ENCODE results near the gene WT1. TPM values are rescaled to one million over a fixed set of nuclear protein-coding genes. Genes with fewer than 3 reads are reported as not detected.

Gene WT1
- polyA plus RNA-seq, 3 donors = 0.28 to 27.1 (median 14.5) TPM

GRCh38 chr11:32440312-32440908, 5.1 kb upstream of the WT1 start:
- 28 to 47% (median 33%) methylated on average over 6 of the region's 6 CpGs for WGBS, 3 donors
- H3K27ac ChIP-seq (ENCODE audit: low read depth, low read length) = no peak overlapping the region

GRCh38 chr11:32439501-32440210, 4.3 kb upstream of the WT1 start:
- H3K27ac ChIP-seq (ENCODE audit: low read depth, low read length) = no peak overlapping the region
- WGBS, 3 donors = 16 to 32% (median 28%) methylated on average over 21 of the region's 21 CpGs

- no peak overlapping the region for H3K27ac ChIP-seq (ENCODE audit: low read depth, low read length)
- WGBS, 3 donors = 12 to 30% (median 15%) methylated on average over 46 to 47 of the region's 47 CpGs
Observed at GRCh38 chr11:32438866-32439489, 3.6 kb upstream of the WT1 start.

DNA sequence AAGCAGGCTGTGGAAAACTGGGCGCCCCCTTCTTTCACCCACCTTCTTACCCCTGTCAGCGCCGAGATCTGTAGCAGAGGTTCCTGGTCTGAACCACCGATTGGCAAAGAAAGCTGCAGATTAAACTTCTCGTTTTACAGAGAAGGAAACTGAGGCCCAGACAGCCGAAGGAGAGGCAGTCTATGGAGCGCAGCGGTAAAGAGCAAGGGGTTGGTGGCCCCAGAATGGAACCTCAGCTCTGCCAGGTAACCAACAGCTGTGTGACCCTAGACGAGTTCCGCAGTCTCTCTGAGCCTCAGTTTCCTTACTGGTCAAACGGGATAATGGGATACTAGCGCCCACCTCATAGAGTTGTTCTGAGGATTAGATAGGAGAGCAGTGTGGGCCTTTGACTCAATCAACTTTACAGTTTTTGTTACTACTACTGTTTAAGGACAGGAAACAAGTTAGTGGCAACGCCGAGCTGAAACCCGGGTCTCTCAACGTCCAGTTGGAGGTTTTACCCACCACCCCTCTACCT, 3.1 kb upstream of the WT1 start:
- WGBS, 3 donors = 10 to 28% (median 23%) methylated on average over 16 of the region's 16 CpGs
- no peak overlapping the region for H3K27ac ChIP-seq (ENCODE audit: low read depth, low read length)

DNA sequence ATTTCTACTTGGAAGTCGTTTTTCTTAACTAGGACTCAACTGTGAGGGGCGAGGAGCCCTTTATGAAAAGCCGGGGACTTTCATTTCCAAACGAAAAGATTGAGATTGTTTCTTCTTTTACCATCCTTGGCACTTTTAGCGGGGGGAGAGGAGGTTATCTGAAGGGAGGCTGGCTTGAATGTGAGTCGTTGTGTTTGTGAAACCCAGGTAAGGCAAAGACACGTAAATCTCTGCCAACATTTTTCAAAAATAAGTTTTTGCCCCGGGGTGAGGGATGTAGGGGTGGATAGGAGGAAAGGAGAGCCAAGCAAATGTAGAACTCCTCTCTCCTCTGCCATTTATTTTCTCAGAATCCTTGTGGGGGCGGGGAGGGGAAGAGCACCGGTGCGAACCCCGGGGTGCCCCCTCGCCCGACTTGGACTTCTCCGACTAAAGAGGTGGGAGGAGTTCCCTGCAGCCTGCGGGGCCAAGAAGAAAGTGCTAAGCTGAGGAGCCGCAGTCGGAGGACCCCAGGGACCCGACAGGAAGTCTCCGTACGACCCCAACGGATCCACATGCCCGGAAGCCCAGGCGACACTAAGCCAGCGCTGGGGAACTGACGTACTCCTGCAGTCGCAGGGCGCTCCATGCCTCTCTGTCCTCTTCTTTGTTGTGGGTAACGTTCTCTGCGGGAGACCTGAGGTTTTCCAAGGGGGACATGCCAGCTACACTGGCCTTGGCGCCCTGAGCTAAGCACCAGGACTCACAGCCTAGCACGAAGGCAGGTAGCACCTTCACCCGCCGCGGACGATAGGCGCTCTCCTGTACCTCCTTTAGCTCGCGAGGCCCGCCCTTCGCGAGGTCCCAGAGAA, 2.4 kb upstream of the WT1 start:
- 4 to 17% (median 12%) methylated on average over 42 of the region's 42 CpGs for WGBS, 3 donors
- H3K27ac ChIP-seq (ENCODE audit: low read depth, low read length) = no peak overlapping the region

DNA sequence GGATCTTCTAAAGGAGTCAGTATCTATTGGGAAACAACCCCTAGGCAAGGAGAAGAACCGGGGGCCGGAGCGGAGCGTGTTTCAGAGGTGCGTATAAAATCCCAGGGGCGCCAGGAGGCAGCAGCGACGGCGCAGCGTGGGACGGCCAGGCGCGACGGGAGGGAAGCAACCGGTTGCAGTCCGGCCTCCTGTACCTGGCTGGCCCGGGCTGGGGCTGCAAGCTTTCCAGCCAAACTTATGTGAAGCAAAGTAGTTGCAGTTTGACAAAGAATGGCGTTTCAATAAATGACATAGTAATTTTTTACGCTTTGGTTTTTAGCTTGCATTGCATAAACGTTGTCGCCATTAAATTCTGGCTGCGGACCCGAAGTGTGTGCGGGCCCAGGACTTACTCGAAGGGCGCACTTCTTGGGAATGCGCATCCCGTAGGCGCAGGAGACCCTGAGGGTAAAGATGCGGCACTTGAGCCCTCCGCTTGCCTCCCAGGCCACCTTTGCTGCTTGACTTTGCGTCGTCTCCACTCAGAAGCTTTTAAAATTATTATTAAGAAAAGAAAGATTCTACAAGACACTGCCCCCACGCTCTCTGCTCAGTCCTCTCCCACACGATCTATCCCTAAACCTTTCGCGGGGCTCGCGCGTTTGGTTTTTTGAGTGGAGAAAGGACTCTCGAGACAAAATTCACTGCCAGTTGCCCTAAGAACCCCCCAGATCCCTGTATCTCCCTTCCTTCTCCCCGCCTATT, 1.6 kb upstream of the WT1 start:
- no peak overlapping the region for H3K27ac ChIP-seq (ENCODE audit: low read depth, low read length)
- 7 to 13% (median 9%) methylated on average over 42 of the region's 42 CpGs for WGBS, 3 donors

GRCh38 chr11:32435942-32436750, 807 bp upstream of the WT1 start:
- 2 to 4% (median 3%) methylated on average over 42 of the region's 42 CpGs for WGBS, 3 donors
- H3K27ac ChIP-seq (ENCODE audit: low read depth, low read length) = no peak overlapping the region

DNA sequence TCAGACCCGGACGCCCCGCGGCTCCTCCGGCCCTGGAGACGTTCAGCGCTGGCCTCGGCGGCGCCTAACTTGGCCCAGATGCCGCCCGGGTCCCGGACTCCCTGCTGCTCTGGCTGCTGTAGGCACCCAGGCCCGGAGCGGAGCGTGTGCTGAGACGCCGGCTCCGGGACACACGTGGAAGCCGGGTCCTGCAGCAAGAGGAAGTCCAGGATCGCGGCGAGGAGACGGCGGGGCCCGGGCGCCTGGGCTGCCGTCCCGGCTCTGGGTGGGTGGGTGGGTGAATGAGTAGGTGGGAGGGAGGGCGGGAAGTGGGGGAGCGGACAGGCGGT, 223 bp downstream of the WT1 start:
- 0 to 2% (median 0%) methylated on average over 17 to 33 of the region's 33 CpGs for WGBS, 3 donors

GRCh38 chr11:32434356-32435151, 785 bp downstream of the WT1 start:
- 1 to 2% (median 2%) methylated on average over 69 to 77 of the region's 77 CpGs for WGBS, 3 donors
- peak overlapping the region; percentile 66 for H3K27ac ChIP-seq (ENCODE audit: low read depth, low read length)

More for the DNA sequence above, 223 bp downstream of the WT1 start:
- peak overlapping the region; percentile 66 for H3K27ac ChIP-seq (ENCODE audit: low read depth, low read length)

- H3K27ac ChIP-seq (ENCODE audit: low read depth, low read length) = no peak overlapping the region
- WGBS, 3 donors = 5 to 7% (median 6%) methylated on average over 25 of the region's 25 CpGs
Observed at GRCh38 chr11:32433914-32434355, 1.4 kb downstream of the WT1 start.

GRCh38 chr11:32433101-32433913, 2.0 kb downstream of the WT1 start:
- WGBS, 3 donors = 7 to 14% (median 10%) methylated on average over 46 of the region's 46 CpGs
- H3K27ac ChIP-seq (ENCODE audit: low read depth, low read length) = no peak overlapping the region

- 20 to 38% (median 33%) methylated on average over 8 of the region's 8 CpGs for WGBS, 3 donors
Observed at GRCh38 chr11:32432565-32432964, 2.8 kb downstream of the WT1 start.

DNA sequence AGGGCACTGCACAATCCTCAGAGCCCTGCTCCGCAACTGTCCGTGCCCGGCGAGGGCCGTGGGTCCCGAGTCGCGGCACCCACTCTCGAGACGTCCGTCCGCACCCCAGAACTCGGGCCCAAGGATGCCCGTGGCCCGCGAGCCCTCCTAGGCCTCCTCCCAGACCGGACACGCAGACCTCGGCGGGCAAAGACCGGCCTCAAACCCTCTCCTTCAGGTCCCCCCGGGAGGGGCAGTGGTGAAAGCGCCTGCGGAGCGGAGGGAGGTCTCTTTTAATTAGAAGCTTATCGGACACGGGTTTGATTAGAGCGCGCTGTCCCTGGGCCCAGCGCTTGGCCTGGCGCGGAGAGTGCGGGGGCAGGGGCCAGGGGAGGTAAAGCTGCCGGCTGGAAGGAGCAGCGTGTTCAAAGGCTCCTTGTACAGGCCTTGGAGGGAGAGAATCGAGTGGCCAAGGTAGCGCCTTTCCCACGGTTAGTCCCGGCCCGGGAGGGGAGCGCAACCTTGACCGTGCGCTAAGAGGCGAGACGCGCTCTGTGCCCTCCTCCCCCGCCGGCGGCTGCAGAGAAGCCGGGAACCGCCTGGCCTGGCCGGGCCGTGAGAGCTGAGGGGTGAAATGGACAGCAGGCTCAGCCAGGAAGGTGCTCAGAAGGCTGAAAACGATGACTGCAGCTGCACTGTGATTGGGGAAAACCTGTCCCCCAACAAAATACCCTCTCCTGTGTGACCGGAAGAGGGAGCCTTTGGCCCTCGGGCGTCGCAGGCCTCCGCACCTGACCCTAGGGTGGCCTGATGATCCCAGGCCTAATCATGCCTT, 4.6 kb downstream of the WT1 start:
- WGBS, 3 donors = 8 to 35% (median 27%) methylated on average over 59 of the region's 59 CpGs
- no peak overlapping the region for H3K27ac ChIP-seq (ENCODE audit: low read depth, low read length)

More at GRCh38 chr11:32432565-32432964, 2.8 kb downstream of the WT1 start:
- H3K27ac ChIP-seq (ENCODE audit: low read depth, low read length) = no peak overlapping the region

DNA sequence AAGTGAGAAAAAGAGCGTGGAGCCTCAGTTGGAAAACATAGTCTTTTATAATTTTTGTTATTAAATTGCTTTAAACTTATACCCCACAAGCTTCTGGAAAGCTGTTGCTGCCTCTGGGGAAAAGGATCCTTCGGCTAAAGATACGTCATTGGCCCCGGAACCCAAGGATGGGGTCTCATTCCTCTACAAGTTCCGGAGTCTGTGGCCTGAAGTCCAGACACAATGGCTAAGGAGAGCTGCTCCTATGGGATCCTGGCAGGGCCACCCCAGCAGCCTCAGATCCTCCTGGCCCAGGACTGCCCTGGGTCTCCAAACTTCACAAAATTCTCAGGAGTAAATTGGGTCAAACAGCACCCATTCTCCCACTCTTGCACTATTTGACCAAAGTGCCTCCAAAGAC, 5.9 kb downstream of the WT1 start:
- WGBS, 3 donors = 38 to 55% (median 46%) methylated on average over 5 of the region's 5 CpGs
- no peak overlapping the region for H3K27ac ChIP-seq (ENCODE audit: low read depth, low read length)

Data from adipose tissue (tissue), 3 donors.